Nephron (organoid): ENCODE measurements around the gene LRRC61.
"Not testable (repeated sequence)": the region's sequence is repeated elsewhere in the genome, so short reads cannot be mapped to it uniquely, and the experiment has no call there.

Experiments
- H3K27ac Mint-ChIP-seq, 3 experiments: 2 replicates each; pipeline ENCODE4 v1.8.0; 2020; ENCODE audit warnings: mixed read lengths in 3 of 3, mild to moderate bottlenecking in 2 of 3, moderate library complexity in 1 of 3
- H3K27me3 Mint-ChIP-seq: 2 replicates; pipeline ENCODE4 v1.8.0; 2021; ENCODE audit warnings: low read depth, mild to moderate bottlenecking, moderate library complexity, mixed read lengths
- H3K36me3 Mint-ChIP-seq: 2 replicates; pipeline ENCODE4 v1.8.0; 2020; ENCODE audit warnings: low read depth, mixed read lengths
- H3K4me1 Mint-ChIP-seq: 2 replicates; pipeline ENCODE4 v1.8.0; 2020; ENCODE audit warnings: mixed read lengths
- H3K4me3 Mint-ChIP-seq, 3 experiments: 2 replicates each; pipeline ENCODE4 v1.8.0; 2020; ENCODE audit warnings: mild to moderate bottlenecking in 3 of 3, mixed read lengths in 3 of 3, moderate library complexity in 2 of 3
- H3K9me3 Mint-ChIP-seq: 2 replicates; pipeline ENCODE4 v1.8.0; 2020; ENCODE audit warnings: mixed read lengths
- CTCF ChIP-seq, 3 experiments: fragments of 200-600 bp; sonication (generic); IDR thresholded peaks; one replicate each; pipeline ENCODE4 v1.5.0; 2021; ENCODE audit warnings: antibody characterized with exemption in 3 of 3; ENCODE audit not compliant: unreplicated experiment in 3 of 3

The LRRC61 gene

GRCh38 chr7:150382123-150382843 is 59.1 kb downstream of the LRRC61 start:
- H3K9me3 Mint-ChIP-seq, result no peaks in the 10 kb centered on the region
- no peaks in the 10 kb centered on the region for H3K27me3 Mint-ChIP-seq
- TF ChIP-seq CTCF (IDR thresholded peaks at IDR 0.05; ENCODE audit: unreplicated experiment in 3 of 3), result no peak

GRCh38 chr7:150382844-150383225 is 59.7 kb downstream of the LRRC61 start:
- no peak for TF ChIP-seq CTCF (IDR thresholded peaks at IDR 0.05; ENCODE audit: unreplicated experiment in 3 of 3)
- H3K9me3 Mint-ChIP-seq, result no peaks in the 10 kb centered on the region
- H3K27me3 Mint-ChIP-seq, result no peaks in the 10 kb centered on the region
- H3K4me1 Mint-ChIP-seq, result peaks cover 70% of the 10 kb centered on the region
- H3K4me3 Mint-ChIP-seq, result peak overlapping the region; percentile 60 to 81 (median 76)
- H3K27ac Mint-ChIP-seq, result peak overlapping the region; percentile 91 to 96 (median 94)
- H3K36me3 Mint-ChIP-seq, result peaks cover 4% of the 10 kb centered on the region

More at GRCh38 chr7:150382123-150382843, 59.1 kb downstream of the LRRC61 start:
- peaks cover 4% of the 10 kb centered on the region for H3K36me3 Mint-ChIP-seq
- H3K4me3 Mint-ChIP-seq, result peak overlapping the region; percentile 60 to 81 (median 76)
- peak overlapping the region; percentile 91 to 96 (median 94) for H3K27ac Mint-ChIP-seq
- H3K4me1 Mint-ChIP-seq, result peaks cover 75% of the 10 kb centered on the region

- Mint-ChIP-seq H3K27ac (peak overlapping the region; percentile 91 to 96 (median 94)), H3K4me3 (peak overlapping the region; percentile 60 to 81 (median 76)), H3K36me3 (peaks cover 4% of the 10 kb centered on the region), H3K27me3 (no peaks in the 10 kb centered on the region), H3K9me3 (no peaks in the 10 kb centered on the region), H3K4me1 (peaks cover 69% of the 10 kb centered on the region)
- no peak for TF ChIP-seq CTCF (IDR thresholded peaks at IDR 0.05; ENCODE audit: unreplicated experiment in 3 of 3)
Observed at GRCh38 chr7:150383710-150384397, 60.7 kb downstream of the LRRC61 start.

GRCh38 chr7:150384406-150385301 is 61.5 kb downstream of the LRRC61 start:
- Mint-ChIP-seq H3K27ac (peak overlapping the region; percentile 91 to 96 (median 95)), H3K36me3 (peaks cover 4% of the 10 kb centered on the region), H3K27me3 (no peaks in the 10 kb centered on the region), H3K4me1 (peaks cover 70% of the 10 kb centered on the region), H3K4me3 (peak overlapping the region; percentile 50 to 70 (median 63)), H3K9me3 (no peaks in the 10 kb centered on the region)
- no peak for TF ChIP-seq CTCF (IDR thresholded peaks at IDR 0.05; ENCODE audit: unreplicated experiment in 3 of 3)

- H3K9me3 Mint-ChIP-seq, result no peaks in the 10 kb centered on the region
- peak overlapping the region; percentile 23 to 45 (median 32) for H3K4me3 Mint-ChIP-seq
- peak overlapping the region; percentile 90 to 96 (median 95) for H3K27ac Mint-ChIP-seq
- H3K4me1 Mint-ChIP-seq, result peaks cover 64% of the 10 kb centered on the region
- TF ChIP-seq CTCF (IDR thresholded peaks at IDR 0.05; ENCODE audit: unreplicated experiment in 3 of 3), result no peak
- H3K36me3 Mint-ChIP-seq, result peaks cover 4% of the 10 kb centered on the region
- H3K27me3 Mint-ChIP-seq, result no peaks in the 10 kb centered on the region
Observed at GRCh38 chr7:150385302-150385723, 62.2 kb downstream of the LRRC61 start.

GRCh38 chr7:150385884-150386283 is 62.7 kb downstream of the LRRC61 start:
- not testable (repeated sequence) for H3K27me3 Mint-ChIP-seq, H3K36me3 Mint-ChIP-seq, H3K4me3 Mint-ChIP-seq, H3K9me3 Mint-ChIP-seq
- Mint-ChIP-seq H3K27ac (peak overlapping the region; percentile 90 to 96 (median 95)), H3K4me1 (peaks cover 58% of the 10 kb centered on the region)
